Omental fat pad (tissue), 4 donors: Measurements from ENCODE around the gene CYYR1. TPM values are rescaled to one million over a fixed set of nuclear protein-coding genes. Genes with fewer than 3 reads are reported as not detected.

Experiments used
- ATAC-seq: fragments of 150-250 bp; one replicate; pipeline ENCODE4 v1.9.1; 2016; ENCODE audit warnings: mild to moderate bottlenecking, moderate library complexity; ENCODE audit not compliant: low FRiP score
- DNase-seq: peaks from one replicate; pipeline ENCODE4 v3.0.0-alpha.2; 2019; ENCODE audit warnings: low spot score
- total RNA-seq, 4 donors: library from RNA; depleted of rRNA; stranded (reverse); fragments of >200 nt; gene quantifications; one replicate each; pipeline ENCODE4 v1.1.0, GENCODE V29; 2016
- TF ChIP-seq, protein P1 (sequence below), 3 donors: fragments of 450-650 bp; IDR thresholded peaks; one replicate each; pipeline ENCODE4 v1.5.1; 2016 to 2017; ENCODE audit warnings: antibody characterized with exemption in 3 of 3, mild to moderate bottlenecking in 3 of 3, moderate library complexity in 2 of 3

CYYR1 gene
- 10 to 100 TPM; 14.3 to 72.8 (median 20.4) TPM for total RNA-seq

DNA sequence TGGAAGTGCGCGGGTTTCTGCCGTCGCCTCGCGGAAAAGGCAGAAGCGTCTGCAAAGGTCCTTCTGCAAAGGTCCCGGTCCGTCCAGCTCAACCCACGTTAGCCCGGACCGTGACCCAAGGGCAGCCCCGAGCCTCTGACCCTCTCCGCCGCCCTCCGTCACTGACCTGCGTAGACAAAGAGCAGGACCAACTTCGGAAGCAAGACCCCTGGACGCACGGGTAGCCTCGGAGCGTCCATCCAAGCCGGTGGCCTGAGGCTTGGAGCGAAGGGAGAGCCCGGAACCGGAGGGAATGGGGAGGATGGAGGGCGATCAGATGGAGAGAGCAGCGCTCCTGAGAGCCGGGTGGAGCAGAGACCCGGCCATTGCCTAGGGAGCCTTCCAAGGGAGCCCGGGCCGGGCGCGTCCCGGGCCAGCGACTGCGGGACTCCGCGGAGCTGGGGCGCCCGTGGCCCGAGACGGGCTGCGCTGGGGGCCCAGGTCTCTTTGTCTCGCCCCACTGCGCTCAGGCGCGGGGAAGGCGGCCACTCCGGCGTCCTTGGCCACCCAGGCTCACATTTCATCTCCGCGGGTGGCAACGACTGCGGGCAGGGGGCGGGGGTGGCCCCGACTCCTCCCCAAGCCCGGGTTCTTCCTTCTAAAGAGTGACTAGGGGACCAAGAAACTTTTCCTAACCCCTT lies at the start of gene CYYR1:
Gene CYYR1, minus strand, starts transcription at position 585 of the 680 bp plus-strand sequence. Its CDS starts 346 bp downstream, at position 239.
- no peak for ATAC-seq
- TF ChIP-seq, protein P1, sequence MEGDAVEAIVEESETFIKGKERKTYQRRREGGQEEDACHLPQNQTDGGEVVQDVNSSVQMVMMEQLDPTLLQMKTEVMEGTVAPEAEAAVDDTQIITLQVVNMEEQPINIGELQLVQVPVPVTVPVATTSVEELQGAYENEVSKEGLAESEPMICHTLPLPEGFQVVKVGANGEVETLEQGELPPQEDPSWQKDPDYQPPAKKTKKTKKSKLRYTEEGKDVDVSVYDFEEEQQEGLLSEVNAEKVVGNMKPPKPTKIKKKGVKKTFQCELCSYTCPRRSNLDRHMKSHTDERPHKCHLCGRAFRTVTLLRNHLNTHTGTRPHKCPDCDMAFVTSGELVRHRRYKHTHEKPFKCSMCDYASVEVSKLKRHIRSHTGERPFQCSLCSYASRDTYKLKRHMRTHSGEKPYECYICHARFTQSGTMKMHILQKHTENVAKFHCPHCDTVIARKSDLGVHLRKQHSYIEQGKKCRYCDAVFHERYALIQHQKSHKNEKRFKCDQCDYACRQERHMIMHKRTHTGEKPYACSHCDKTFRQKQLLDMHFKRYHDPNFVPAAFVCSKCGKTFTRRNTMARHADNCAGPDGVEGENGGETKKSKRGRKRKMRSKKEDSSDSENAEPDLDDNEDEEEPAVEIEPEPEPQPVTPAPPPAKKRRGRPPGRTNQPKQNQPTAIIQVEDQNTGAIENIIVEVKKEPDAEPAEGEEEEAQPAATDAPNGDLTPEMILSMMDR (IDR thresholded peaks at IDR 0.05), result no peak
- DNase-seq, result no peak

DNA sequence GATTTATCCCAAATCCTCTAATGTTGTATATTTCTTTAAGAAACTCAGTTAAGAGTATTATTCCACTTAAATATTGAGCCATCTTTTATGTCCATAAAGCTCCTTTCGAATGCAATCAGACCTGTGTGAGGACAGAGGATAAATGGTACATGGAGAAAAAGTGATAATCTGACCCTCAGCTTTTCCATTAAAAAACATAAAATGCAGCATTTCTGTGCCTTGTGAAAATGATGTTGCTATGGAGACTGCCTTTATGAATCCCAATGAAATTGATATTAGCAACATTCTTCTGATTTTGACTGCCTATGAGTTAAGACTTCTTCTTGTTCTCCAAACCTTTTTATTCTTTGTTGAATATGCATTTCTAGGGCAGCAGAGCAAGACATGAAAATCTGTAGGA lies 44.1 kb upstream of the CYYR1 start:
- DNase-seq, result no peak
- no peak for ATAC-seq
- TF ChIP-seq, protein P1 (IDR thresholded peaks at IDR 0.05), result no peak

DNA sequence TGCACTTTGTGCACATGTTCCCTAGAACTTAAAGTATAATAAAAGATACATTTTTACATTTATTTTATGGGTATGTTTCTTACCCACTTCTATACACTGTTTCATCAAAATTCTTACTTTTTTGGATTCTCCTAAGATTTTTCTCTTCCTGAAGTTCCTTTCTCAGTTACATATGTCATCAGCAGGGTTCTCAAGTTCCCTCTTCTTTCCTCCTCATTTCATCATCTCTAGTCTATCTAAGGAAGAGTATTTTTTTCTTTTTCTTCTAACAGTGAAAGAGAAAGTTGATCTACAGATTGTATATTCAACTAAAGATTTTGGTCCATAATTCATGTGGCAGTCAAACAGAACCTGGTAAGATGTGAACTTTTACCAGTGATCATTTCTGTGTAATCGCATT lies 41.2 kb upstream of the CYYR1 start:
- TF ChIP-seq, protein P1 (IDR thresholded peaks at IDR 0.05), result no peak
- DNase-seq (no peak), ATAC-seq (no peak)

DNA sequence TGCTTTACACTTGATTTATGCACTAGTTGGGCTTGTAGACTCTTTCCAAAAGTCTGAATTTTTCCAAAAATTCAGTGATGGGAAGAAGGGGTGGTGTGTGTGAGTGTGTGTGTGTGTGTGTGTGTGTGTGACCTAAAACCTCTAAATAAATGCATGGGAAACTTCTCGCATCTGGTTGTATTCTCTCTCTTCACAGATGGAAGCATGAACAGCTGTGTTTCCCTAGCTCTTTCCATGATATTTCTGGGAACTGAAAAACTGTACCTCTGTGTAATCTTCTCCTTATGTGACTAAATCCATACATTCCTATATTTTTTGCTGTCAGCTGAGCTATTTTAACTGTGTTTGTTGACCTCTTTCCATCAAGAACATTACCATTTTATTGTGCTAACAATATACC lies 26.2 kb upstream of the CYYR1 start:
- no peak for DNase-seq
- TF ChIP-seq, protein P1 (IDR thresholded peaks at IDR 0.05), result no peak
- ATAC-seq, result no peak

DNA sequence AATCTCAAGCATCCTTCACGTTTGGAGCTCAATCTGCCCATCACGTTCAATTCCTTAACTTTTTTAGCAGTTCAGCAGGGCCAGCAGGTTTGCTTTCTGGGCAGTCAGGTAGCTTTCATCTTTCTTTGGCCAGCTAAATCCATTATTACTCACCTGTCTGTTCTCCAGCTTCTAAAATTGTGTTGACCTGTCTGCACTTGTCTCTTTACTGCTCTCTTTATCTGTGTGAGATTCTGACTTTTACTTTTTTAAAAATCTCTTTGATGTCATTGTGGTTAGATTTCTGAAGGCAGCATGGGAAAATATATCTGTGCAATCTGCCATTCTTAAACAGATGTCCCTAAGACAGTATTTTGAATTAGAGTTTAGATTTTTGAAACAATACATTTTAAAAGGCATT lies 24.9 kb upstream of the CYYR1 start:
- ATAC-seq (no peak), DNase-seq (no peak)
- TF ChIP-seq, protein P1 (IDR thresholded peaks at IDR 0.05), result no peak

DNA sequence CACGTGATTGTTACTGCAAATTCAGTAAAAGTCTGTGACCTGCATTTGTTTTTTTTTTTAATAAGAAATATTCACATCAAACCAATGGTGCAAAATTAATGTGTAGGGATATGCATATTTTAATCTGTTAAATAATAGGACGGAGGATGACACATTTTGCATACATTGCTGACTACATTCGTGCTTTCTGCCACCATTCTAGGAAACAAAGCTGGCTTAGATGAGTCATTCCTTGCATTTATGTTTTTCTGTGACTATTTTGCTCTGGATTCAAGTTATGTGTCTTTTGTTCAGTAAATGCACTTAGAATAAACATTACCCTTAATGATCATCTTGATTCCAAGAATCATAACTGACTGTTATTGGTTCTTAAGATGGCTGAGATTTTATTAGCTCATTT lies 23.9 kb upstream of the CYYR1 start:
- TF ChIP-seq, protein P1 (IDR thresholded peaks at IDR 0.05), result no peak
- ATAC-seq (no peak), DNase-seq (no peak)

DNA sequence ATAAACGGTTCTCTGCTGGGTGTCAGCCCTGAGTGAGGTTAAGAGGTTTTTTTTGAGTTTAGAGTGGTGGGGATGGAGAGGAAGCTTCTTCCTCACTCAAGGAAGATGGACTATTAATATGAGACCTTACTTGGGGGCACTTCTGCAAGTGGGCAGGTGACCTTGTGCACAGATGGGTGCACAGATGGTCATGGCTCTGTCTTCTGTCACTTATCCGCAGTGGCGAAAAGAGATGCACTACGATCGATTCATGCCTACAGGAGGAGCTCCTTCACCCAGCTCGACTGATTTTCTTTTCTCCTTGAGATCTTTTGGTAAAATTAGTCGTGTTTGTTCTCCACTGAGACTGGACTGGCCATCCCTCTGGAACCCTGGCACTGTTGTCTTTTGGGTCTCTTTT lies 22.9 kb upstream of the CYYR1 start:
- ATAC-seq, result no peak
- DNase-seq, result no peak
- TF ChIP-seq, protein P1 (IDR thresholded peaks at IDR 0.05), result no peak
